ENCODE results near the gene POU3F2.

DNA sequence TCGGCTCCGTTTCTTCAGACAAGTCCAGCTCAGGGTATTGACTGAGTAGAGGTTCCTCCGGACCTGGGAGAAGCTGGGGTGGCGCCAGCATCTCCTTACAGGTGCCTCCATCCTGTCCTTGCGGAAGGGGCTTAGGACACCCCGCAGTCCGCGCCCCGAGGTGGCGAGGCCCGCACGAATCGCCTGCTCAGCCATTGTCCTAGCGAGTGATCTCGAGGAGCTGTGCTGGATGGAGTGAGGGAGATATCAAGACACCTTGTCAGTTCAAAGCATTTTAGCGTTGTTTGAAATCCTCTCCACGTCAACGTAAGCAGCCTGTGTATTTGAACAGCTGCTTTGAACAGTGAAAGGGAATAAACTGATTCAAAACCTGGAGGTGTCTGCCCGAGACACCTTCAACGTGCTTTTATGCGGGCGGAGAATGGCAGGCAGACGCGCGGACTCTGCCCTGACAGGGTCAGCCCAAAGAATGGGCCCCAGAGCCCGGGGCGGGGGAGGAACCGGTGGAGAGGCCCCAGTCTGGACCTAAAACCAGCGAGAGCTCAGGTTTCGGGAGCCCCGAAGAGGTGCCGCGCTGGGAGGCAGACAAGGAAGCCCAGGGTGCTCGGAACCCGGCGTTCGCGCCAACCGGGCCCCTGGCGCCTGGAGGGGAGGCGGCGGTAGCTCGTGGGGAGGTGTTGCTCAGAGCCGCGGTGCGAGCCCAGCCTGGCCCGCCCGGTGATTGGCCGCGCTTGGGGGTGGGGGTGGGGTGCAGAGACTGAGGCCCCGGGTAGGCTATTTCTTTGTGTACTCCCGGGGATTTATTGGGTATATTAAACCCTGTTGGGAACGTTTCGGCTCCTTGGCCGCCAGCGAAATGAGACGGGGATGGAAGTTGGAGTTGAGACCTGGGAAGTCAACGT is 3.1 kb upstream of the POU3F2 start:
- TF ChIP-seq, protein P1, sequence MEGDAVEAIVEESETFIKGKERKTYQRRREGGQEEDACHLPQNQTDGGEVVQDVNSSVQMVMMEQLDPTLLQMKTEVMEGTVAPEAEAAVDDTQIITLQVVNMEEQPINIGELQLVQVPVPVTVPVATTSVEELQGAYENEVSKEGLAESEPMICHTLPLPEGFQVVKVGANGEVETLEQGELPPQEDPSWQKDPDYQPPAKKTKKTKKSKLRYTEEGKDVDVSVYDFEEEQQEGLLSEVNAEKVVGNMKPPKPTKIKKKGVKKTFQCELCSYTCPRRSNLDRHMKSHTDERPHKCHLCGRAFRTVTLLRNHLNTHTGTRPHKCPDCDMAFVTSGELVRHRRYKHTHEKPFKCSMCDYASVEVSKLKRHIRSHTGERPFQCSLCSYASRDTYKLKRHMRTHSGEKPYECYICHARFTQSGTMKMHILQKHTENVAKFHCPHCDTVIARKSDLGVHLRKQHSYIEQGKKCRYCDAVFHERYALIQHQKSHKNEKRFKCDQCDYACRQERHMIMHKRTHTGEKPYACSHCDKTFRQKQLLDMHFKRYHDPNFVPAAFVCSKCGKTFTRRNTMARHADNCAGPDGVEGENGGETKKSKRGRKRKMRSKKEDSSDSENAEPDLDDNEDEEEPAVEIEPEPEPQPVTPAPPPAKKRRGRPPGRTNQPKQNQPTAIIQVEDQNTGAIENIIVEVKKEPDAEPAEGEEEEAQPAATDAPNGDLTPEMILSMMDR (IDR thresholded peaks at IDR 0.05; ENCODE audit: poor library complexity) = no peak
- no peak for TF ChIP-seq EZH2phosphoT487 (IDR thresholded peaks at IDR 0.05; ENCODE audit: low read depth, severe bottlenecking, unreplicated experiment)
- no peak for TF ChIP-seq EZH2 (IDR thresholded peaks at IDR 0.05; ENCODE audit: borderline replicate concordance)

Measured in hepatocyte (in vitro differentiated cells).